ENCODE data around the gene SLC29A3. TPM values are rescaled to one million over a fixed set of nuclear protein-coding genes. Genes with fewer than 3 reads are reported as not detected.

SLC29A3 gene
- polyA plus RNA-seq, 1 of the 3 experiments (the other 2 are of a cell fraction), result 3.8 TPM

GRCh38 chr10:71395621-71396020 lies 76.6 kb downstream of the SLC29A3 start:
- no peaks in the 10 kb centered on the region for H3K9me3 ChIP-seq
- ChIA-PET POLR2A (no interaction called here), CTCF (interaction anchor here (0.5 to 12.3 kb wide), 65 partner anchors 9 to 992 kb away, joined by 3 to 223 read pairs (median 5); partner anchors contain the start of genes EIF4EBP2 and SLC29A3)
- H3K9me2 ChIP-seq, result no peaks in the 10 kb centered on the region
- H3K27ac ChIP-seq (ENCODE audit: low read depth in 2 of 2, low read length in 1 of 2), result no peak overlapping the region
- H3K79me2 ChIP-seq (ENCODE audit: insufficient read depth), result no peaks in the 10 kb centered on the region
- H3K9ac ChIP-seq, result no peak overlapping the region
- H3K4me1 ChIP-seq (ENCODE audit: control insufficient read depth in 1 of 2, insufficient read depth in 2 of 2, low read depth in 1 of 2, low read length in 1 of 2), result peaks cover 0 to 9% of the 10 kb centered on the region in 2 experiments; a peak in 1 of 4 replicates
- H3K4me3 ChIP-seq (ENCODE audit: low read depth in 2 of 2, low read length in 1 of 2), result no peak overlapping the region; a peak in 1 of 4 replicates
- H2AFZ ChIP-seq (ENCODE audit: low read depth), result no peak overlapping the region
- 84% methylated on average over 4 of the region's 4 CpGs for WGBS (ENCODE audit: low lambda C conversion rate)
- TF ChIP-seq SIN3A (IDR thresholded peaks at IDR 0.05; ENCODE audit: borderline replicate concordance, low read depth, low read length), result no peak
- TF ChIP-seq, protein P1, sequence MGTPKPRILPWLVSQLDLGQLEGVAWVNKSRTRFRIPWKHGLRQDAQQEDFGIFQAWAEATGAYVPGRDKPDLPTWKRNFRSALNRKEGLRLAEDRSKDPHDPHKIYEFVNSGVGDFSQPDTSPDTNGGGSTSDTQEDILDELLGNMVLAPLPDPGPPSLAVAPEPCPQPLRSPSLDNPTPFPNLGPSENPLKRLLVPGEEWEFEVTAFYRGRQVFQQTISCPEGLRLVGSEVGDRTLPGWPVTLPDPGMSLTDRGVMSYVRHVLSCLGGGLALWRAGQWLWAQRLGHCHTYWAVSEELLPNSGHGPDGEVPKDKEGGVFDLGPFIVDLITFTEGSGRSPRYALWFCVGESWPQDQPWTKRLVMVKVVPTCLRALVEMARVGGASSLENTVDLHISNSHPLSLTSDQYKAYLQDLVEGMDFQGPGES (IDR thresholded peaks at IDR 0.05; ENCODE audit: low read depth, low read length), result no peak
- TF ChIP-seq POLR2AphosphoS5 (IDR thresholded peaks at IDR 0.05; ENCODE audit: low read depth, low read length), result no peak
- TF ChIP-seq RCOR1 (IDR thresholded peaks at IDR 0.05; ENCODE audit: low read length), result no peak
- TF ChIP-seq REST (IDR thresholded peaks at IDR 0.05; ENCODE audit: low read depth, low read length), result no peak
- DNase-seq, result peak; percentile 49
- no peaks in the 10 kb centered on the region for H3F3A ChIP-seq (replicated peaks; ENCODE audit: insufficient read depth)
- no peaks in the 10 kb centered on the region for H3K36me3 ChIP-seq (replicated peaks in 1 of 2; ENCODE audit: control insufficient read depth in 1 of 2, insufficient read depth in 2 of 2, low read length in 1 of 2)
- H3K4me2 ChIP-seq, result no peak overlapping the region
- peaks cover 48% of the 10 kb centered on the region for H3K27me3 ChIP-seq (ENCODE audit: insufficient read depth)
- H4K20me1 ChIP-seq (ENCODE audit: insufficient read depth), result no peaks in the 10 kb centered on the region

DNA sequence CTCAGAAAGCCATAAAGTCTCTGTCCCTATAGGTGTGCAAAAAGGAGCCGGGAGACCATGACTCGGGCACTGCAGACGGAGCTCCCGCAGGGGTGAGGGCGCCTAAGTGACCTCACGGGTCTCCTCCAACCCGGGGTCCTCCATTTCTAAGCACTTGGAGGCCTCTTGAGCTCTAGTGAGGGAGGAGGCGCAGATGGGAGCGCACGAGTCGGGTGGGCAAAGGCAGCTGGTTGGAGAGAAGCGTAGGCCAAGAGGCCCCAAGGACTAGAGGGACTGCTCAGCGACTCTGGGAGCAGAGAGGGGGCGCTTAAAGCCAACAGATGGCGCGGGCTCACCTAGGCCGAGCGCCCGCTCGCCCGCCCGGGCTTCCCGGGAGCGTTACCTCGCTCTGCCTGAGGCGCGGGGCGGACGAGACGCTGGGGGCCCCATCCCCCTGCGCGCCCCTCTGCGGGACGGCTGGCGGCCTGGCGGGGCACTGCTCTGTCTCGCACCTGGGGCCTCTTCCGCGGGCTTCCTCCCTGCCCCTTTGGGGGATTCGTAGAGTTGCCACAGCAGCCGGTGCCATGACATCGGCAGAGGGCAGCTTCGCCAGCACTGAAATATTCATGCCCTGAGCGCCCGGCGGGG lies 77.1 kb downstream of the SLC29A3 start:
- H2AFZ ChIP-seq (ENCODE audit: low read depth), result no peak overlapping the region
- H3K9me2 ChIP-seq, result no peaks in the 10 kb centered on the region
- no peaks in the 10 kb centered on the region for H3K79me2 ChIP-seq (ENCODE audit: insufficient read depth)
- H3K4me1 ChIP-seq (ENCODE audit: control insufficient read depth in 1 of 2, insufficient read depth in 2 of 2, low read depth in 1 of 2, low read length in 1 of 2), result peaks cover 0 to 9% of the 10 kb centered on the region in 2 experiments; a peak in 1 of 4 replicates
- DNase-seq, result peak; percentile 90
- POLR2A ChIA-PET, result no interaction called here
- H3F3A ChIP-seq (replicated peaks; ENCODE audit: insufficient read depth), result no peaks in the 10 kb centered on the region
- WGBS (ENCODE audit: low lambda C conversion rate), result 30% methylated on average over 15 of the region's 46 CpGs
- CTCF ChIA-PET, result interaction anchor here (0.5 to 12.3 kb wide), 77 partner anchors 9 to 992 kb away, joined by 3 to 223 read pairs (median 4); partner anchors contain the start of genes EIF4EBP2 and SLC29A3
- no peak overlapping the region for H3K27ac ChIP-seq (ENCODE audit: low read depth in 2 of 2, low read length in 1 of 2)
- no peak overlapping the region for H3K9ac ChIP-seq
- H3K4me2 ChIP-seq, result no peak overlapping the region
- peak overlapping the region in 1 of 2 experiments; percentile 41; a peak in 2 of 4 replicates for H3K4me3 ChIP-seq (ENCODE audit: low read depth in 2 of 2, low read length in 1 of 2)
- no peaks in the 10 kb centered on the region for H3K36me3 ChIP-seq (replicated peaks in 1 of 2; ENCODE audit: control insufficient read depth in 1 of 2, insufficient read depth in 2 of 2, low read length in 1 of 2)
- H3K9me3 ChIP-seq, result no peaks in the 10 kb centered on the region
- TF ChIP-seq, protein P2, sequence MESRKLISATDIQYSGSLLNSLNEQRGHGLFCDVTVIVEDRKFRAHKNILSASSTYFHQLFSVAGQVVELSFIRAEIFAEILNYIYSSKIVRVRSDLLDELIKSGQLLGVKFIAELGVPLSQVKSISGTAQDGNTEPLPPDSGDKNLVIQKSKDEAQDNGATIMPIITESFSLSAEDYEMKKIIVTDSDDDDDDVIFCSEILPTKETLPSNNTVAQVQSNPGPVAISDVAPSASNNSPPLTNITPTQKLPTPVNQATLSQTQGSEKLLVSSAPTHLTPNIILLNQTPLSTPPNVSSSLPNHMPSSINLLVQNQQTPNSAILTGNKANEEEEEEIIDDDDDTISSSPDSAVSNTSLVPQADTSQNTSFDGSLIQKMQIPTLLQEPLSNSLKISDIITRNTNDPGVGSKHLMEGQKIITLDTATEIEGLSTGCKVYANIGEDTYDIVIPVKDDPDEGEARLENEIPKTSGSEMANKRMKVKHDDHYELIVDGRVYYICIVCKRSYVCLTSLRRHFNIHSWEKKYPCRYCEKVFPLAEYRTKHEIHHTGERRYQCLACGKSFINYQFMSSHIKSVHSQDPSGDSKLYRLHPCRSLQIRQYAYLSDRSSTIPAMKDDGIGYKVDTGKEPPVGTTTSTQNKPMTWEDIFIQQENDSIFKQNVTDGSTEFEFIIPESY (IDR thresholded peaks at IDR 0.05; ENCODE audit: borderline replicate concordance, low read depth), result no peak
- TF ChIP-seq NRF1 (IDR thresholded peaks at IDR 0.05; ENCODE audit: low read depth, low read length) (peak; percentile 6; the same call in 1 of the 2 replicates), EZH2phosphoT487 (IDR thresholded peaks at IDR 0.05; ENCODE audit: borderline replicate concordance, low read depth) (no peak), CHD2 (IDR thresholded peaks at IDR 0.05; ENCODE audit: low read length, partially characterized antibody) (no peak), SMC3 (IDR thresholded peaks at IDR 0.05; ENCODE audit: low read depth, low read length) (peak; percentile 66), FOSL2 (IDR thresholded peaks at IDR 0.05; ENCODE audit: borderline replicate concordance, low read depth) (no peak), RAD21 (IDR thresholded peaks at IDR 0.05; ENCODE audit: low read length) (peak; percentile 83), JUND (IDR thresholded peaks at IDR 0.05) (no peak)
- TF ChIP-seq, protein P3, sequence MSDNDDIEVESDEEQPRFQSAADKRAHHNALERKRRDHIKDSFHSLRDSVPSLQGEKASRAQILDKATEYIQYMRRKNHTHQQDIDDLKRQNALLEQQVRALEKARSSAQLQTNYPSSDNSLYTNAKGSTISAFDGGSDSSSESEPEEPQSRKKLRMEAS (IDR thresholded peaks at IDR 0.05; ENCODE audit: low read depth), result no peak
- TF ChIP-seq, protein P1 (IDR thresholded peaks at IDR 0.05; ENCODE audit: low read depth, low read length), result no peak
- peaks cover 48% of the 10 kb centered on the region for H3K27me3 ChIP-seq (ENCODE audit: insufficient read depth)
- H4K20me1 ChIP-seq (ENCODE audit: insufficient read depth), result no peaks in the 10 kb centered on the region

All from SK-N-SH (cell line).